HepG2 (cell line): Measurements from ENCODE around the gene HDAC10. TPM values are rescaled to one million over a fixed set of nuclear protein-coding genes. Genes with fewer than 3 reads are reported as not detected.

Experiments
- ERF ChIP-seq: IDR thresholded peaks from 2 replicates; pipeline ENCODE4 v1.6.1; 2018; ENCODE audit warnings: missing biosample characterization, missing genetic modification reagents
- HDAC1 ChIP-seq: sonication (generic); formaldehyde crosslinking; IDR thresholded peaks from 2 replicates; pipeline ENCODE4 v1.5.1; 2020; ENCODE audit warnings: mild to moderate bottlenecking, missing genetic modification reagents
- HMG20B ChIP-seq: conservative IDR thresholded peaks from 2 replicates; pipeline ENCODE4 v1.6.1; 2016; ENCODE audit warnings: missing genetic modification reagents, missing compliant biosample characterization
- PHF8 ChIP-seq: sonication (generic); formaldehyde crosslinking; IDR thresholded peaks from 2 replicates; pipeline ENCODE4 v1.5.0; 2020; ENCODE audit warnings: missing genetic modification reagents
- ZNF484 ChIP-seq: sonication (generic); formaldehyde crosslinking; IDR thresholded peaks from 2 replicates; pipeline ENCODE4 v1.5.1; 2020; ENCODE audit warnings: mild to moderate bottlenecking, low read depth, missing genetic modification reagents, borderline replicate concordance
- ZNF619 ChIP-seq: sonication (generic); formaldehyde crosslinking; IDR thresholded peaks from 2 replicates; pipeline ENCODE4 v1.4.0; 2020; ENCODE audit warnings: mild to moderate bottlenecking, missing genetic modification reagents
- ZNF768 ChIP-seq: sonication (generic); formaldehyde crosslinking; IDR thresholded peaks from 2 replicates; pipeline ENCODE4 v1.4.0; 2020; ENCODE audit warnings: missing genetic modification reagents
- polyA plus RNA-seq, 8 experiments: library from polyadenylated mRNA; depleted of rRNA in 3 of 8; stranded (reverse) in 7 of 8; unstranded in 1 of 8; fragments of >200 nt; fragmentation: Illumina TruSeq in 4 of 8; extraction: Trizol in 4 of 8; gene quantifications; 2 replicates each; pipeline versions ENCODE4 v1.2.1 to v1.2.3, GENCODE V29; 2011 to 2016; ENCODE audit warnings: low read depth in 4 of 8, missing spikeins in 1 of 8, mixed read lengths in 1 of 8; ENCODE audit not compliant: insufficient read depth in 1 of 8
- total RNA-seq, 5 experiments: library from RNA; depleted of rRNA; stranded (reverse); fragments of >200 nt; fragmentation: Illumina TruSeq; extraction: Trizol; gene quantifications; 2 replicates each; pipeline ENCODE4 v1.2.3, GENCODE V29; 2016; ENCODE audit warnings: low read depth in 1 of 5
- TF ChIP-seq, protein P1 (sequence below): sonication (generic); formaldehyde crosslinking; IDR thresholded peaks from 2 replicates; pipeline ENCODE4 v1.5.1; 2020; ENCODE audit warnings: missing genetic modification reagents, mild to moderate bottlenecking, borderline replicate concordance
- TF ChIP-seq, protein P2 (sequence below): sonication (generic); formaldehyde crosslinking; IDR thresholded peaks from 2 replicates; pipeline ENCODE4 v1.8.1; 2022; ENCODE audit warnings: low read depth, mild to moderate bottlenecking, missing genetic modification reagents
- TF ChIP-seq, protein P3 (sequence below): sonication (generic); formaldehyde crosslinking; IDR thresholded peaks from 2 replicates; pipeline ENCODE4 v1.5.1; 2020; ENCODE audit warnings: mild to moderate bottlenecking, missing genetic modification reagents, borderline replicate concordance
- TF ChIP-seq, protein P4 (sequence below): sonication (generic); formaldehyde crosslinking; IDR thresholded peaks from 2 replicates; pipeline ENCODE4 v1.4.0; 2020; ENCODE audit warnings: missing genetic modification reagents, mild to moderate bottlenecking, borderline replicate concordance
- TF ChIP-seq, protein P5 (sequence below): sonication (generic); formaldehyde crosslinking; IDR thresholded peaks from 2 replicates; pipeline ENCODE4 v1.5.0; 2020; ENCODE audit warnings: missing genetic modification reagents, mild to moderate bottlenecking, borderline replicate concordance

The HDAC10 gene
- total and polyA plus RNA-seq, 2 of the 13 experiments (the other 11 are each of a cell fraction or from before 2014, with no cell fraction given) = 13.9 to 14.9 TPM

DNA sequence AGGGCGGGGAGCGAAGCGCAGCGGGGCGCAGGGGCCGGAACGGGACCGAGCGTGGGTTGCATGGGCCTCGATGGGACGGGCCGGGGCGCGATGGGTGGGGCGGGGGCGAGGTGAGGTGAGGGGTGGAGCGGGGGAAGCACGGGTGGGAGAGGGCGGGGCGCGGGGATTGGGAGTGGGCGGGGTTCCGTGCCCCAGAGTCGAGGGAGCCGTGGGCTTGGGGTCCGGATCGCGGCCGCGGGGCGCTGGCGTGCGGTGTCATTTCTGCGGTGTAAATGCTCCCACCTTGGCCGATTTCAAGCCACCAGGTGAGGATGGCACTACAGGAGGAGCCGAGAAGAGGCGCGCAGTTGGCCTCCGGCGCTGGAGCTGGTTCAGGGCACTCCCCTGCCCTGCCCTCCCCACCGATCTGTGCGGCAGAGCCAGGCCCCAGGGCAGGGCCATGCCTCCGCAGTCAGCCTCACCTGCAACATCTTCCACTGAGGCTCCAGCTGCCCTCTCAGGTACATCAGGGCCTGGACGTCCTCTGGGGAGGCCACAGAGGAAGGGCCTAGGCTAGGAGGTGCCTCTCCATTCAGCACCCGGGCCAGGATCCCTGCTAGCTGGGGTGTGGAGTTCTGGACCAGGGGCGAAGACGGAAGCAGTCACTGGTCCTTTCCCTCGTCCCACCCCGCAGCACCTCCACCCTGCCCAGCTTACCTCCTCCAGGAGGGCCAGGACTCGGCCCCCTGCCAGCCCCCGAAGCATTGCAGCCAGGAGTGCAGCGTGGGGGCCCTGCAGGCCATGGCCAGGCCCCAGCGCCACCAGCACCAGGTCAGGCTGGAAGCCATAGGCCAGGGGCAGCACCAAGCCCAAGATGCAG lies 5.6 kb downstream of the HDAC10 start (continued):
- TF ChIP-seq, protein P1, sequence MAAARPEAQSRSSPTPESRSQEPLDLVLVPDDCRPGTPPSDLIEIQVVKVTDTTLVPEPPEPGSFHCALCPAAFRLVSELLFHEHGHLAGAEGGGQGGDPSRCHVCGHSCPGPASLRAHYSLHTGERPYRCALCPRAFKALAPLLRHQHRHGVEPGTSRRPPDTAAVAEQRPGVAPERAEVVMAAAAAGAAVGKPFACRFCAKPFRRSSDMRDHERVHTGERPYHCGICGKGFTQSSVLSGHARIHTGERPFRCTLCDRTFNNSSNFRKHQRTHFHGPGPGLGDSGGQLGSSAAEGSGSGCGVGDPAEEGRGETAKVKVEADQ (CRISPR knock-in tag) = no peak
- TF ChIP-seq HMG20B (CRISPR knock-in tag) (no peak), ZNF484 (CRISPR knock-in tag) (no peak), ERF (no peak), HDAC1 (CRISPR knock-in tag) (peak; percentile 52; the same call in 1 of the 2 replicates), PHF8 (peak; percentile 71; the same call in 1 of the 2 replicates), ZNF768 (CRISPR knock-in tag) (peak; percentile 5; the same call in 1 of the 2 replicates), ZNF619 (CRISPR knock-in tag) (no peak)
- TF ChIP-seq, protein P2, sequence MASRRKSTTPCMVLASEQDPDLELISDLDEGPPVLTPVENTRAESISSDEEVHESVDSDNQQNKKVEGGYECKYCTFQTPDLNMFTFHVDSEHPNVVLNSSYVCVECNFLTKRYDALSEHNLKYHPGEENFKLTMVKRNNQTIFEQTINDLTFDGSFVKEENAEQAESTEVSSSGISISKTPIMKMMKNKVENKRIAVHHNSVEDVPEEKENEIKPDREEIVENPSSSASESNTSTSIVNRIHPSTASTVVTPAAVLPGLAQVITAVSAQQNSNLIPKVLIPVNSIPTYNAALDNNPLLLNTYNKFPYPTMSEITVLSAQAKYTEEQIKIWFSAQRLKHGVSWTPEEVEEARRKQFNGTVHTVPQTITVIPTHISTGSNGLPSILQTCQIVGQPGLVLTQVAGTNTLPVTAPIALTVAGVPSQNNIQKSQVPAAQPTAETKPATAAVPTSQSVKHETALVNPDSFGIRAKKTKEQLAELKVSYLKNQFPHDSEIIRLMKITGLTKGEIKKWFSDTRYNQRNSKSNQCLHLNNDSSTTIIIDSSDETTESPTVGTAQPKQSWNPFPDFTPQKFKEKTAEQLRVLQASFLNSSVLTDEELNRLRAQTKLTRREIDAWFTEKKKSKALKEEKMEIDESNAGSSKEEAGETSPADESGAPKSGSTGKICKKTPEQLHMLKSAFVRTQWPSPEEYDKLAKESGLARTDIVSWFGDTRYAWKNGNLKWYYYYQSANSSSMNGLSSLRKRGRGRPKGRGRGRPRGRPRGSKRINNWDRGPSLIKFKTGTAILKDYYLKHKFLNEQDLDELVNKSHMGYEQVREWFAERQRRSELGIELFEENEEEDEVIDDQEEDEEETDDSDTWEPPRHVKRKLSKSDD = no peak
- TF ChIP-seq, protein P3, sequence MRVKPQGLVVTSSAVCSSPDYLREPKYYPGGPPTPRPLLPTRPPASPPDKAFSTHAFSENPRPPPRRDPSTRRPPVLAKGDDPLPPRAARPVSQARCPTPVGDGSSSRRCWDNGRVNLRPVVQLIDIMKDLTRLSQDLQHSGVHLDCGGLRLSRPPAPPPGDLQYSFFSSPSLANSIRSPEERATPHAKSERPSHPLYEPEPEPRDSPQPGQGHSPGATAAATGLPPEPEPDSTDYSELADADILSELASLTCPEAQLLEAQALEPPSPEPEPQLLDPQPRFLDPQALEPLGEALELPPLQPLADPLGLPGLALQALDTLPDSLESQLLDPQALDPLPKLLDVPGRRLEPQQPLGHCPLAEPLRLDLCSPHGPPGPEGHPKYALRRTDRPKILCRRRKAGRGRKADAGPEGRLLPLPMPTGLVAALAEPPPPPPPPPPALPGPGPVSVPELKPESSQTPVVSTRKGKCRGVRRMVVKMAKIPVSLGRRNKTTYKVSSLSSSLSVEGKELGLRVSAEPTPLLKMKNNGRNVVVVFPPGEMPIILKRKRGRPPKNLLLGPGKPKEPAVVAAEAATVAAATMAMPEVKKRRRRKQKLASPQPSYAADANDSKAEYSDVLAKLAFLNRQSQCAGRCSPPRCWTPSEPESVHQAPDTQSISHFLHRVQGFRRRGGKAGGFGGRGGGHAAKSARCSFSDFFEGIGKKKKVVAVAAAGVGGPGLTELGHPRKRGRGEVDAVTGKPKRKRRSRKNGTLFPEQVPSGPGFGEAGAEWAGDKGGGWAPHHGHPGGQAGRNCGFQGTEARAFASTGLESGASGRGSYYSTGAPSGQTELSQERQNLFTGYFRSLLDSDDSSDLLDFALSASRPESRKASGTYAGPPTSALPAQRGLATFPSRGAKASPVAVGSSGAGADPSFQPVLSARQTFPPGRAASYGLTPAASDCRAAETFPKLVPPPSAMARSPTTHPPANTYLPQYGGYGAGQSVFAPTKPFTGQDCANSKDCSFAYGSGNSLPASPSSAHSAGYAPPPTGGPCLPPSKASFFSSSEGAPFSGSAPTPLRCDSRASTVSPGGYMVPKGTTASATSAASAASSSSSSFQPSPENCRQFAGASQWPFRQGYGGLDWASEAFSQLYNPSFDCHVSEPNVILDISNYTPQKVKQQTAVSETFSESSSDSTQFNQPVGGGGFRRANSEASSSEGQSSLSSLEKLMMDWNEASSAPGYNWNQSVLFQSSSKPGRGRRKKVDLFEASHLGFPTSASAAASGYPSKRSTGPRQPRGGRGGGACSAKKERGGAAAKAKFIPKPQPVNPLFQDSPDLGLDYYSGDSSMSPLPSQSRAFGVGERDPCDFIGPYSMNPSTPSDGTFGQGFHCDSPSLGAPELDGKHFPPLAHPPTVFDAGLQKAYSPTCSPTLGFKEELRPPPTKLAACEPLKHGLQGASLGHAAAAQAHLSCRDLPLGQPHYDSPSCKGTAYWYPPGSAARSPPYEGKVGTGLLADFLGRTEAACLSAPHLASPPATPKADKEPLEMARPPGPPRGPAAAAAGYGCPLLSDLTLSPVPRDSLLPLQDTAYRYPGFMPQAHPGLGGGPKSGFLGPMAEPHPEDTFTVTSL (CRISPR knock-in tag) = no peak
- TF ChIP-seq, protein P4, sequence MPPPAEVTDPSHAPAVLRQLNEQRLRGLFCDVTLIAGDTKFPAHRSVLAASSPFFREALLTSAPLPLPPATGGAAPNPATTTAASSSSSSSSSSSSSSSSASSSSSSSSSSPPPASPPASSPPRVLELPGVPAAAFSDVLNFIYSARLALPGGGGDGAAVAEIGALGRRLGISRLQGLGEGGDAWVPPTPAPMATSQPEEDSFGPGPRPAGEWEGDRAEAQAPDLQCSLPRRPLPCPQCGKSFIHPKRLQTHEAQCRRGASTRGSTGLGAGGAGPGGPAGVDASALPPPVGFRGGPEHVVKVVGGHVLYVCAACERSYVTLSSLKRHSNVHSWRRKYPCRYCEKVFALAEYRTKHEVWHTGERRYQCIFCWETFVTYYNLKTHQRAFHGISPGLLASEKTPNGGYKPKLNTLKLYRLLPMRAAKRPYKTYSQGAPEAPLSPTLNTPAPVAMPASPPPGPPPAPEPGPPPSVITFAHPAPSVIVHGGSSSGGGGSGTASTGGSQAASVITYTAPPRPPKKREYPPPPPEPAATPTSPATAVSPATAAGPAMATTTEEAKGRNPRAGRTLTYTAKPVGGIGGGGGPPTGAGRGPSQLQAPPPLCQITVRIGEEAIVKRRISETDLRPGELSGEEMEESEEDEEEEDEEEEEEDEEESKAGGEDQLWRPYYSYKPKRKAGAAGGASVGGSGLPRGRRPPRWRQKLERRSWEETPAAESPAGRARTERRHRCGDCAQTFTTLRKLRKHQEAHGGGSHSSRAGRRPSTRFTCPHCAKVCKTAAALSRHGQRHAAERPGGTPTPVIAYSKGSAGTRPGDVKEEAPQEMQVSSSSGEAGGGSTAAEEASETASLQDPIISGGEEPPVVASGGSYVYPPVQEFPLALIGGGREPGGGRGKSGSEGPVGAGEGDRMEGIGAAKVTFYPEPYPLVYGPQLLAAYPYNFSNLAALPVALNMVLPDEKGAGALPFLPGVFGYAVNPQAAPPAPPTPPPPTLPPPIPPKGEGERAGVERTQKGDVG = no peak
- TF ChIP-seq, protein P5, sequence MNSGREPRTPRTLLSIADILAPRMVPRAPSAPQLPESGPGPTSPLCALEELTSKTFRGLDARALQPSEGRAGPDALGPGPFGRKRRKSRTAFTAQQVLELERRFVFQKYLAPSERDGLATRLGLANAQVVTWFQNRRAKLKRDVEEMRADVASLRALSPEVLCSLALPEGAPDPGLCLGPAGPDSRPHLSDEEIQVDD (CRISPR knock-in tag) = no peak
